Fibroblast of peridontal ligament (primary cell): ENCODE data around the gene EIF3F.

Source experiments
- DNase-seq: peaks from one replicate; pipeline ENCODE4 v3.0.0-alpha.2; 2010; ENCODE audit errors: extremely low read depth

Gene EIF3F, protein sequence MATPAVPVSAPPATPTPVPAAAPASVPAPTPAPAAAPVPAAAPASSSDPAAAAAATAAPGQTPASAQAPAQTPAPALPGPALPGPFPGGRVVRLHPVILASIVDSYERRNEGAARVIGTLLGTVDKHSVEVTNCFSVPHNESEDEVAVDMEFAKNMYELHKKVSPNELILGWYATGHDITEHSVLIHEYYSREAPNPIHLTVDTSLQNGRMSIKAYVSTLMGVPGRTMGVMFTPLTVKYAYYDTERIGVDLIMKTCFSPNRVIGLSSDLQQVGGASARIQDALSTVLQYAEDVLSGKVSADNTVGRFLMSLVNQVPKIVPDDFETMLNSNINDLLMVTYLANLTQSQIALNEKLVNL

DNA sequence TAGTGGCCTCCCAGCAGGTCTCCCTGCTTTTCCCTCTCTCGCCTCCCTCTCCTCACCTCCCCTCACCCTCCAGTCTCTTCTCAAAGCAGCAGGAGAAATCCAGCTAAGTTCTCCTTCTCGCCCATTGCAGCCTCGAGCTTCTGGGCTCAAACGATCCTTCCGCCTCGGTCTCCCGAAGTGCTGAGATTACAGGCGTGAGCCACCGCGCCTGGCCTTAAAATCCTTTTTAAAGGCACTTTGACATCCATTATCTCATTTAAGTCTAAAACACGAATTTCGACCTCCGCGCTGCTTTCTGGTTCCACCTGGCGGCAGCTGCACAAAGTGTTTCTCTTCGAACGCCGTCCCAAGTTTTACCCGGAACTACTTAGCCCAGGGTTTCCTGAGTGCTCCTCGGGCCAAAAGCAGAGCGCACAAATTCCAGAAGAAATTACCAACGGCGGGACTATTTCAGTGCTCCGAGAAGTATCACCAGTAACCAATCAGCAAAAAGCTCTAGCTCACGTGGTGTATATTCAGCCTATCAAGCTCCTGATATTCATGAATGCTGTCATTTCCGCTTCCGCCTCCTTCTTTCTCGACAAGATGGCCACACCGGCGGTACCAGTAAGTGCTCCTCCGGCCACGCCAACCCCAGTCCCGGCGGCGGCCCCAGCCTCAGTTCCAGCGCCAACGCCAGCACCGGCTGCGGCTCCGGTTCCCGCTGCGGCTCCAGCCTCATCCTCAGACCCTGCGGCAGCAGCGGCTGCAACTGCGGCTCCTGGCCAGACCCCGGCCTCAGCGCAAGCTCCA lies at the start of gene EIF3F:
Gene EIF3F, plus strand, starts transcription at position 570 of the 792 bp plus-strand sequence. Its CDS starts 16 bp downstream, at position 586.
- peak; percentile 100 for DNase-seq

DNA sequence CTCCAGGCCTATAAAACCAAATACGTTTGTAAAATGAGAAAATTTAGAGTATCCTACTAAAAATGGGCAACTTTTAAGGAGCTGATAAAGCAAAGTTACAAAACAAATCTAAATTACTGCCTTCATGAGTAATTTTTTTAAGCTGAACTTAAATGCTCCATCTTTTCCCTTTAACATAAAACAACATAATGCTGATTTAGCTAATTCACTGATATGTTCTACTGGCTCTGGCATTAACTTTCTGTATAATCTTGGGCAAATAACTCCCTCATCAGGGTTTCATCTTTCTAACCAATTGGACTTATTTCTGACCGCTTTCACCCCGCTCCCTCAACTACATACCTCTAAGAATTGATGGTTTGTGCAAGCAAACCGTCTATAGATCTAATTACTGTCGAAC lies 46.0 kb upstream of the EIF3F start:
- no peak for DNase-seq

DNA sequence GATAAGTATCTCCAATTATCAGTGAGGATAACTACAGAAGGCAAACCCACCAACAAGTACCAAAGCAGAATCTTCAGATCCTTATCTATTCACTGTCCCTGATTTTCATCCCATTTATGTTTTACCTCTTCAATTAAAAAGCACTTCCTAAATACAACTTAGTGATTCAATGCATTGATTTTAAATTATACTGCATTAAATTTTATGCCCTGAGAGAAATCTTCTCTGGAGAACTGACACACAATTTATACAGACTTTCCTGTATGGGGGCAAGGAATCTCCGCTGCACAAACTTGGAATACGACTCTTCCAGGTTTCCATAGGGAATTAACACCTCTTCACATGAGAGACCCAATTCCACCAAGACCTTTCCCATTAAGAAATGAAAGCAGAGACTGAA lies 45.5 kb upstream of the EIF3F start, which contains the start of gene OR10A3:
Gene OR10A3, minus strand, starts transcription at position 101 of the 400 bp plus-strand sequence. CDS start 2,188 bp downstream, outside the sequence.
- DNase-seq: no peak

DNA sequence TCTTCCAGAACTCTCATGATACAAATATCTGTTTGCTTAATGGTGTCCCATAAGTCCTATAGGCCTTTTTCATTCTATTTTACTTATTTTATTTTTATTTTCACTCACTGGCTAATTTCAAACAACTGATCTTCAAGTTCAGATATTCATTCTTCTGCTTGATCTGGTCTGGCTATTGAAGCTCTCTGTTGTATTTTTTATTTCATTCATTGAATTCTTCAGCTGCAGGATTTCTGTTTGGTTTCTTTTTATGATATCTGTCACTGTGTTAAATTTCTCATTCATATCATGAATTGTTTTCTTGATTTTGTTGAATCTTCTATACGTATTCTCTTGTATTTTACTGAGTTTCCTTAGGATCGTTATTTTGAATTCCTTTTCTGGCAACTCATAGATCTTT lies 43.0 kb upstream of the EIF3F start:
- no peak for DNase-seq

DNA sequence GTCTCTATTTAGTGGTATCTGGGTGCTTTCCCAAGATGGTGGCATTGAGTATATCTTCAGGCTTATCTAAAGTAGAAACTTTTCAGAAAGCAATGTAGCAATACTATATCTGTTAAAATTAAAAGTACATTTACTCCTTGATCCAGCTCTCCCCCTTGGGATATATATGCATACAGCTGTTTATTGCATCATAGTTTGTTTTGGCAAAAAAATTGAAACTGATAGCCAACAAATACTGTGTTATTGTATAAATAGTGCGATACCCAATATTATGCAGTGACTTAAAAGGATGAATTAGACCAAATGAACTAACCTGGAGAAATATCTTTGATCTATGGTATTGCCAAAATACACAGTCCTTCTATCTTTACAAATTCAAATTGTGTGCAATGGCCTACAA lies 37.2 kb upstream of the EIF3F start:
- no peak for DNase-seq

DNA sequence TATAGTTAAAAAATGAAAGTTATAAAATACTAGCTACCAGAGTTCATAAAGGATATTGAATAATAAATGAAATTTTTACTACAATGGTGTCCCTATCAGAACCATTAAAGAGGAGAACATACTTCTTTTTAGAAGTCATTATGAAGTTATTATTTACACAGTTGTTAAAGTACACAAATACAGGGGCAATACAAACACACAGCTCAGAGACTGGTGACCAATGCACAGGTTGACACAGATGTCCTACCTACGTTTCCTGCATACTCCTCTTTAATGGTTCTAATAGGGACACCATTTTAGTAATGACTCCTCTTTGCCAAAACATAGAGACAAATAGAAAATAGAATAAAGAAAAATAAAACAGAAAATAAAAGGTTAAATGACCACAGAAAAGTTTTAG lies 31.9 kb upstream of the EIF3F start:
- no peak for DNase-seq

DNA sequence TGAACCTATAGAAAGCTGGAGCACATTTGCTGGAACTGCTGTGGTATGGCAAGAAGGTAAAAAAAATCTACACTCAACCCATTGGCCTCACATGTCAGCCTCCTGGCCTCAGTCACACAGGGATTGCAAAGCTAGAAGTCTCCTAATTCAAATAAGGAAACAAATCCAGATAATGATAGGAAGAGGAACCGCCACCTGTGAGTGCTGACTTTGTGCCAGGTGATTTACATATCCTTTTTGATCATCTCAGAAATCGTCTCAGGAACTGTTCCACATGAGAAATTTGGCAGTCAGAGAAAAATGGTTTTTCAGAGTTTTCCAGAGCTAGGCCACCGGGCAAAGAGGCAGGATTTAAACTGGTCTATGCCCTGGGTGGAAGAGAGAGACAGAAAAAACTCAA lies 22.9 kb upstream of the EIF3F start:
- no peak for DNase-seq

DNA sequence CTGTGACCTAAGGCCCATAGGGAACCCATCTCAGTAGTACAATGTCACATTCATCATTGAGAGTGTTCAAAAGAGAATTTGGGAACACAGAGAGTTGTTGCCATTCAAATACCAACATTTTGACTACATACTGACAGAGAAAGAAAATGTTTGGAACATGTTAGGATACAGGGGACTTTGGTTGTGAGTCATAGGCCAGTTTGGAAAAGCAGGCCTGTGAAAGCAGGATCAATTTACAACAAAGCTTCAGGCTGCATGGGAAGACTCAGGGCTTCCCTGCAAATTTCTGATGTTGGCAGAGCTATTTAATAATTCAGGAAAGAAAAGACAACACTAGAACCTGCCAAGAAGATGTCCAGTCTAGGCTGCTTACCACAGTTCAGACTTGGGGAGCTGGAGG lies 22.3 kb upstream of the EIF3F start:
- peak; percentile 91 for DNase-seq

DNA sequence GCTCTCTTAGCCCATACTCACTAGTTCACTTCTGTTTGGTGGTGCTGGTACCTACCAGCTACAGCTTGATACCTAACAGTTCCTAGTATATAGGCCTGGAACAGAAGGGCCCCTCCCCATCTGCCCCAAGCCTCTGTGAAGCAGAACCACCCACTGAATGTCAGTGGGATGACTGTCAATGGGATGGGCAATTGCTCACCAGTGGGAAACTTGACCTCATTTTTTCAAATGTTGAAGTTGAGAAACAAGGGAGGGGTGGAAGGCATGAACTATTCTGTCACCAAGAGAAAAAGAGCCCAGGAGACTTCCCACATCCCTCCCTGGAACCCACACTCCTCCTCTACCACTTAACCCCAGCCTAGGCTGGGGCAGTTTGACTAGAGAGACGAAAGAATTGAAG lies 21.8 kb upstream of the EIF3F start, which contains the start of gene NLRP10:
Gene NLRP10, minus strand, starts transcription at position 62 of the 400 bp plus-strand sequence. CDS start 1,952 bp downstream, outside the sequence.
- DNase-seq: peak; percentile 88

DNA sequence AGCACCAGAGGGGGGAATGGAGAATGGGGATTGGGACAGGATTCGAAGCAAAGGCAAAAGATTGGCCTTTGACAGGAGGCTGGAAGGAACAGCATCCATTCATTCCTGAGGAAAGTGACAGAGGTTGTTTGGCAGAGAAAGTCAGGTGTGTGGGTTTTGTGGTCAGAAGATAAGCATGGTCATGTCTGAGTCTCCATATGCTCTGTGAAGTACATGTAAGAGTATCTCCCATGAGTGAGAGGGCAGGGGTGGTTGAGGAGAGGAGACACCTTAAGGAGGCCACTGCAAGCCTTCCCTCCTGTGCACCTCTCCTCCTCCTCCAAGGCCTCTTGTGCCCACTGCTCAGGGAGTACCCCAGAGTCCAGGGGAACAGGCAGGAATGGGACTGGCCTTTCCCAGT lies 20.0 kb upstream of the EIF3F start:
- no peak for DNase-seq

DNA sequence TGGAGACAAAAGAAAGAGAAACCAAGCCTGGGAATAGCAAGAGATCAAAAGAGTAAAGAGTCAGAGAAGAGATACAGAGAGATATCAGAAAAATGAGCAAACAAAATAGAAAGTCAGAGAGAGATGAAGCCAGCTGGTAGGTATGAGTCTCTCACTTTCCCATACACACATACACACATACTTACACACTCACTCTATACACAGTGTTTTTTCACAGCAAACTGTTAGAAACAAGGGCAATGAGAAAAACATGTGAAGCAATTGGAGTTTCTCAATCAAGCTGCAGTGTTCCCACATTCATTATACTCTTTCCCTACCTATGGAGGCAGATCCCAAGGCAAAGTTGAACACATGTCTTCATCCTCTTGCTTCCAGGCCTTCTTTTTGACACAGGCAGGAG lies 19.3 kb upstream of the EIF3F start:
- DNase-seq: peak; percentile 67

DNA sequence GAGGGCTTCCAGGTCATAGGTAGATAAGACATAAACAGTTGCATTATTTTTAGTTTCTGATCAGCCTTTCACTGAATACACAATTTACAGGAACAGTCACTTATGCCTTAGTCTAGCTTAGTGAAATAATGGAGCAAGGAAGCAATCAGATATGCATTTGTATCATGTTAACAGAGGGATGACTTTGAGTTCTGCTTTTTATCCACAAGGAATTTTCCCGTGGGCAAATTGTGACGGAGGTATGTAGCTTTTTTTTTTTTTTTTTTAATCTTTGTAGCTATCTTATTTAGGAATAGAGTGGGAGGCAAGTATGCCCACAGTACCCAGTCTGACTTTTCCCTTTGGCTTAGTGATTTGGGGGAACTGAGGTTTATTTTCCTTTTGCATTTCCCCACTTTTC lies 18.5 kb upstream of the EIF3F start:
- DNase-seq: peak; percentile 58

DNA sequence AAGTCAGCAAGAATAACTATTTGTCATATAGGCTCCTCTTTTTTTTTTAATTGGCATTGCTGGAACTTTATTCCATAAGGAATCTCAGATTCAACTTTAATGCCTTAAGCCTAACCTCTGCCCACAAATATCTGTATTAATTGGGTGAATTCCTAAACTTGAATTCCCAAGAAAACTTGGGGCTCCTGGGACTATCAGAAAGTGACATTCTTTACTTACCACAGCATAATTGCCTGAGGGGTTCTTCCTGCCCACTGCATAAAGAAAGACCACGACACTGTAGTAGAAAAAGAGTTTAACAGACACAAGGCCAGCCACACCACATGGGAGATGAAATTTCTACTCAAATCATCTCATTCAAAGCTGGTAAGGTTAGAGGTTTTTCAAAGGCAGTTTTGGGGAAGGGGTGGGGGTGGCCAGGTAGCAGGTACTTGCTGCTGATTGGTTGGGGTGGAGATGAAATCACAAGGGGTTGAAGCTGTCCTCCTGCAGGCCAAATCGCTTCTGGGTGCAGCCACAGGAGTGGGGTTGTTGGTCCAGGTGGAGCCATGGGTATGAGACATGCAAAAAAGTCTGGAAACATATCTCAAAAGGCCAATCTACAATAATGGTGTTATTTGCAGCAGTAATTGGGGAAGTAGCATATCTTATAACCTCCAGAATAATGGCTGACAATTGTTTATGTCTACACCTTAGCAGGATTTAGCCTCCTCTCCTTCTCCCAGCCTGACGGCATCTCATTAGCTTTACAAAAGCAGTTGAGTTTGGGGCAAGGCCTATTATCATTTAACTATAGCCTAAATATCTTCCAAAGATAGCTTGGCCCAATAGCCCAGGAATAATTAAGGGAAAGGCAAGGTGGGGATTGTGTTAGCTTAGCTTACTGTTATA lies 17.1 kb upstream of the EIF3F start:
- DNase-seq: peak; percentile 25

DNA sequence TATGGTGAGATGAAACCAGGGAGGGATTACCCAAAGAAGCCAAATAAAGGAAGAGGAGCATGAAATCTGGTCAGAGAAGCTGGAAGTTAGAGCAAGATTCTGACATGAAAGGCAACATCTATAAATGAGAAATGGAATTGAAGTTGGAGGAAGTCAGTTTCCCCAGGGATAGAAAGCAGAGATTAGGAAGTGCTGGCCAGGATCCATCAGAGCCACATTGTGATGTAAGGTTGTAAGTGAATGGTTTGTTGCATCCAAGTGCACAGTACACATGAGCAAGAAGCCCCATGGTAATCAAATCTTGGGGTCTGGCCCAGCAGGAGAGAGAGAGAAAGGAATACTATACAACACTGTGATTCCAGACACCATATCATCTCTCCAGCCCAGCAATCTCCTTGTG lies 15.3 kb upstream of the EIF3F start:
- DNase-seq: peak; percentile 35

DNA sequence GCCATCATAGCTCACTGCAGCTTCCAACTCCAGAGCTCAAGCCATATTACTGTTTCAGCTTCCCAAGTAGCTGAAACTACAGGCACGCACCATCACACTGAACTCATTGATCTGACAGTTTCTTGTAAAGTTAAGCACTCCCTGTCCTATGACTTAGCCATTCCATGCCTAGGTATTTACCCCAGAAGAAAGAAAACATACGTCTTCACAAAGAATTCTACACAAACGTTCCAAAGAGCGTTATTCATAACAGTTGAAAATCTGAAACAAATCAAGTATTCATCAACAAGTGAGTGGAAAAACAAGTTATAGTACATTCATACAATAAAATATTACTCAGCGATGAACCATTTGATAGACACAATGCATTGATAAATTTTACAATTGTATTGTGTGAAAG lies 14.1 kb upstream of the EIF3F start:
- no peak for DNase-seq

DNA sequence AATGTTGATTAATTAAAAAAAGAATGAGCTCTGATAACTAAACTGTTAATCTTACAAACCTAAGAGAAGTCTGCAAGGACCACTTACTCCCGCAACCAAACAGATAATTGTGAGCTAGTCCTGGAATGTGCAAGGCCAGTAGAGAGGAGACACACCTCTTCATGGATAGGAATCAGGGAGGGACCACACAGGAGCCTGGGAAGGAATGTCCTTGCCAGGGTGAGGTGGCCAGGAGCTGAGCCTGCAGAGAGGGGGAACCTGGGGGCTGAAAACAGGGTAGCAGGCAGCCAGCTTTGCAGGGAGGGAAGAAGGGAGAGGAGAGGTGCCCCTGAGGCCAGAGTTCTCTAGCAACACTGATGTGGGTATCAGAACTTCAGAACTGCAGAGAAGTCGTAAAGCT lies 12.5 kb upstream of the EIF3F start:
- no peak for DNase-seq

DNA sequence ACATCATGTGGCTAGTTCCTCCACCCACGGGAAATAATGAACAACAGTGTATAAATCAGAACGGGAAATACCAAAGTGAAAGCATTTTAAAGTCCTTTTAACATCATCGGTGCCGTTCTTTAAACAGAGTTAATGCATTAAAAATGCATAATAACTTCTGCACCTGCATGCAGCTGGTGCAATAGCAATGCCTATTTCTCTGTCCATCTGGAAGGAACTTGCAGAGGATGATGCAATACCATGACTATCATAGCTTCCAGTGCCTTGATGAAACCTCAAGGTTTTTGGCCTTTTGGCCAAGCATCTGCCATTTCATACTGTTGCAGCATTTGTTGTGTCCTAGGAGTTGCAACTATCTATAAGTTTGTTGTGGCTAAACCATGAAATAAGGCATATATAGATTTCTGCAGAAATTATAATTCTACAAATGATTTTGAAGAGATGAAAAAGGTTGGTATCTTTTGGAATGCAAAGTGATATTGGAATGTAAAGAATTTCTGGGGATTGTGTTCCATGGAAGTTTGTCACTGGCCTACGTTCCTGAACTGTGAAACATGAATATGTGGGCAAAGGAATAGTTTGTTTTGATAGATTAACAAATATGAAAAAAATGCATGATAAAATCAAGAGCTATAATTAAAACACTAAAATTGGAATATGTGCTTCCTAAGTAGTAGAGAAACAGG lies 9.8 kb upstream of the EIF3F start:
- peak; percentile 95 for DNase-seq

DNA sequence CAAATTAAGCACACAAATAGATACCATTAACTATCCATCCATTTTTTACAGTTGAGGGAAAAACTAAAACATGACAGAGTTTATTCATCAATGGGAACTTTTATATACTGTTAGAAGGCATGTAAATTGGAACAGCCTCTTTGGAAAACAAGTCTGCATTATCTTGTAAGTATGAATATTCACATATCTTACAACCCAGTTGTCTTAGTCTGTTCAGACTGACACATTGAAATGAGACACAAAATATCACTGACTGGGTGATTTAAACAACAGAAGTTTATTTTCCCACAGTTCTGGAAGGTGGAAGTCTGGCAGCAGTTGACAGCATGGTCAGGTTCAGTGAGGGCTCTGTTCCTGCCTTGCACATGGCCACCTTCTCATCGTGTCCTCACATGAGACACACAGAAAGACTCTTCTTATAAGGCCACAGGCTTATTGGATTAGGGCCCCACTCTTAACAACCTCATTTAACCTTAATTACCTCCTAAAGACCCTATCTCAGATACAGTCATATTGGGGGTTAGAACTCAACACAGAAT lies 5.4 kb upstream of the EIF3F start:
- DNase-seq: no peak

DNA sequence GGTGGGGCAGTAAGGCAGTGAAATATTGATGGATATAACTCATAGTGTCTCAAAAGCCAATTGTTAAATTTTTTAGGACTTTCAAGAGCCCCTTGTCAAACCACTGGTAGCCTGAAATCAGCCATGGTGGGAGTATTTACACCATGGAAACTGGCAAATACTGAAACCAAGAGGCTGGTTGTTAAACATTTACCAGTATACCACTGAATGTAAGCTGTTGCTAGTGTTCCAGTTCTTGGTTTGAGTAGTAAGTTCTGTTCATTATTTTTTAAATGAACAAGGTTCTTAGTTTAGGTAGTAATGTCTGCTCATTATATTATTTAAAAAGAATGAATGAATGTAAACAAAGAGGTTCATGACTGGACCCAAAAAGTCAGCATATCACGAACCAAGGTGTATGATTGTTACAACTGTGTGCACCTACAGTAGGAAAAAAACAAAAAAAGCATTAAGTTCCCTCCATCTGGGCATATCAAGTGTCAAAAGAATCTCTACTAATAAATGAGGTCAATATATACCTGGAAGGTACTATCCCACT lies 4.5 kb upstream of the EIF3F start:
- DNase-seq: no peak

DNA sequence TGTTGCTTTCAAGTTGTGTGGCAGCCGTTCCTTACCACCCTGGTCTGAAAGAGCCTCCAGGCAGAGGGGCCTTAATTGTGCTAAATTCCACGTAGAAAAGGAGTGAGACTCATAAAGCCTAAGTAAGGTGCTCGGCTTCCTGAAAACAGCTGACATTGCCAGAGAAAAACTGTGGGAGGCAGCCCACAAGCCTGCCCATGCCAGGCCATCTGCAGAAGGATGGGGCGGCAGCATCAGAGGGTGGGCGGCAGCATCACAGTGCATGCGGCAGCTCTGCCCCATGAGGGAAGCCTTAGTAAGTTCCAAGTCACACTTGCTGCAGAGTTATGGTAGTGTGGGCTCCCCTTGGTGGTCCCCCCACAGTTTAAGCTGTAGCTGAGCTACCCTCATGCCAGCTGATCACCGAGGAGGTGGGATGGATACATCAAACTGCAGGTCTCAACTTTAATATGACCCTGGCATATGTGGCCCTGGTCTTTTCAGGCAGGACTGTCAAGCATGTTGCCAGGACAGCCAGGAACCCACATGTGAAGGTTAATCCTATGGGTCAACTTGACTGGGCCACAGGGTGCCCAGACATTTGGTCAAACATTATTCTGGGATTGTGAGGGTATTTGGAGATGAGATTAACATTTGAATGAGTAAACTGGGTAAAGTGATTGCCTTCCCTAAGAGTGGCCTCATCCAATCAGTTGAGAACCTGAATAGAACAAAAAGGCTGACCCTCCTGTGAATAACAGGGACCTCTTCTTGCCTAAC lies 3.1 kb upstream of the EIF3F start:
- DNase-seq: no peak
